Suppressor macrophage treated with lipopolysaccharide for 4 hours (primary cell): ENCODE measurements around the gene CD302.
"Not testable (repeated sequence)": the region's sequence is repeated elsewhere in the genome, so short reads cannot be mapped to it uniquely, and the experiment has no call there.

ENCODE experiments used
- DNase-seq: peaks from one replicate; pipeline ENCODE4 v3.0.0-alpha.2; 2020

The CD302 gene

DNA sequence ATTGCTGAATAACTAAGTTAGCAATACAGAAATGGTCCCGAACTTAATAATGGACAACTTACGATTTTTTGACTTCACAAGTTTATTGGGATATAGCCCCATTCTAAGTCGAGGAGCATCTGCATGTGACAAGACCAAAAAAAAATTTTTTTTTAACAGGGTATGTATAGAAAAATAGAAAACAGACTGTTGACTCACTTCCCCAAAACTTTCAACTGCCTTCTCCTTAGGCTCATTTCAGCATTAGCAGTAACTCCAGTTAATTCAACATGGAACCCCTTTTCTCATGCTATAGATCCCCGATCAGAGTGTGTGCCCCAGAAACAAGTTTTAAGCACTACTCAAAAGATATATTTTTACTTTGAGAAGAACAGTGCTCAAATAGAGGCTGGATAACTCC lies 5.4 kb downstream of the CD302 start:
- DNase-seq = peak; percentile 35

DNA sequence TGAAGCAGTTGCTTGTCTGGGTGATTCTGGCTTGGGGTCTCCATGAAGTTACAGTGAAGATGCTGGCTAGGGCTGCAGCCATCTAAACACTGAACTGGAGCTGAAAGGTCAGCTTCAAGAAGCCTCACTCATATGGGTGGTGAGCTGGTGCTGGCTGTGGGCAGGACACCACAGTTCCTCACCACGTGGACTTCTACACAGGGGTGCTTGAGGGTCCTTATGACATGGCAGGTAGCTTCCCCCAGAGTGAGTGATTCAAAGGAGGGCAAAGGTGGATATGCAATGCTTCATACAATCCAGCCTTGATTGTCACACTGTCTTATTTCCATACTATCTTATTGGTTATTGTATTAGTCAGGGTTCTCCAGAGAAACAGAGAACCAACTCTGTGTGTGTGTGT lies 6.0 kb downstream of the CD302 start:
- no peak for DNase-seq

DNA sequence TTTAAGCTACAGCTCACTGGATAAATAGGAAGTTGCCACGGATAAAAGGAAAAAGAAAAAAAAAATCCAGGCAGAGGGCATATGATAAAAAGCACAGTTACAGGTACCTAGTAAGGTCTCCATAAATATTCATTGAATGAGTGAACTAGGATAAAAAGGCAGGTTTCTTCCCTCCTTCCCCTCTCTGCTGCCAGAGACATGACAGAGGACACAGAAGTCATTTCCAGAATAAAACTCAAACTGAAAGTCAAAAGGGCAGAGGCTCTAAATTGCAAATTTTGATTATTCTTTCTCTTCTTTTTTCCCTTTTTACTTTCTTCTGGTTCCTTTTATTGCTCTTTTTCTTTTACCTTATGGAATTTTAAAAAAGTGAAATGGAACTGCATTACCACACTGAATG lies 7.7 kb downstream of the CD302 start:
- peak; percentile 38 for DNase-seq

DNA sequence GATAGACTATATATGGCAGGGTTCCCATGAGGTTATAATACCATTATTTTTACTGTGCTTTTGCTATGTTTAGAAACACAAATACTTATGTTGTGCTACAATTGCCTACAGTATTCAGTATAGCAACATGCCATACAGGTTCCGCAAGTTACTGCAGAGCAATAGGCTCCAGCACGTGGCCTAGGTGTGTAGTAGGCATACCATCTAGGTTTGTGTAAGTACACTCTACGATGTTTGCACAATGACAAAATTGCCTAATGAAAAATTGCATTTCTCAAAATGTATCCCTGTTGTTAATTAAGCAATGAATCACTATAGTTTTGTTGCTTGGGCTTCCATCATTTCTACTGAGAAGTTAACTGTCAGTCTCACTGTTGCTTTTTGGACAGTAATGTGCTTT lies 9.8 kb downstream of the CD302 start:
- DNase-seq = peak; percentile 12

DNA sequence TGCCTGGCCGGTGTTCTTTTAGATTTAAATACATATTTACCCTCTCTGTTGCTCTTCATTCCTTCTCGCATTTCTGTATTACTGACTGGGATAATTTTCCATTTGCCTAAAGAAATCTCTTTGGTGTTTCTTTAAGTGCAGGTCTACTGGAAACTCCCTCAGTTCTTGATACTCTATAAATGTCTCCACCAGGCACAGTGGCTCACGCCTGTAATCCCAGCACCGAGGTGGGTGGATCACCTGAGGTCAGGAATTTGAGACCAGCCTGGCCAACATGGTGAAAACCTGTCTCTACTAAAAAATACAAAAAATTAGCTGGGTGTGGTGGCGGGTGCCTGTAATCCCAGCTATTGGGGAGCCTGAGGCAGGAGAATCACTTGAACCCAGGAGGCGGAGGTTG lies 10.4 kb downstream of the CD302 start:
- not testable (repeated sequence) for DNase-seq

DNA sequence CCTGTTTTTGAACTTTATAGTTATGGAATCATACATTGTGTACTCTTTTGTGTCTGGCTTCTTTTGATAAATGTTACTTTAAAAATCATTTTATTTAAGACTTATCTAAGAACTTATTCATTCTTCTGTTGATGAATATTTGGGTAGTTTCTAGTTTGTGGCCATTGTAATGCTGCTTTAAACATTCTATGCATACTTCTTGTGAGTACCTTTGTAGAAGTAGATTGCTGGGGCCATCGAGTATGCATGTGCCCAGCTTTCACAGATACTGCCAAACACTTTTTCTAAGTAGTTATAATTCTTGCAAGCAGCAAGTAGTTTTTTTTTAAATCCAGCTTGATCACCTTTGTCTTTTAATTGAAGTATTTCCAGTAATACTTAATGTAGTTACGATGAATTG lies 11.1 kb downstream of the CD302 start:
- no peak for DNase-seq

DNA sequence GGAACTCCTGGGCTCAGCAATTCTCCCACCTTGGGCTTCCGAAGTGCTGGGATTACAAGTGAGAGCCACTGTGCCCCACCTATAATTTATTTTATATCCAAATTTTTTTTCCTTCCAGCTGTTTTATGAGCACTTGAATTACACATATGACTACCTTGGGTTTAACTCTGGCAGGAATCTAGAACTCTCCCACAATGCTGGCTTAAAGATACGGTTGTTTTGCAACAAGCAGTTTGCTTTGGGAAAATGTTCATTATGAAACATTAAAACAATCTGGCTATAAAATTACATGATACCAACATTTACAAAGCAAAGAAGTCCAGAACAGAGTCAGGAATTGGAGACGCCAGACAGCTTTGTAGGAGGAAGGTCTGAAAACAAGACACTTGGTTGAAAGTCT lies 12.8 kb downstream of the CD302 start:
- DNase-seq = no peak

DNA sequence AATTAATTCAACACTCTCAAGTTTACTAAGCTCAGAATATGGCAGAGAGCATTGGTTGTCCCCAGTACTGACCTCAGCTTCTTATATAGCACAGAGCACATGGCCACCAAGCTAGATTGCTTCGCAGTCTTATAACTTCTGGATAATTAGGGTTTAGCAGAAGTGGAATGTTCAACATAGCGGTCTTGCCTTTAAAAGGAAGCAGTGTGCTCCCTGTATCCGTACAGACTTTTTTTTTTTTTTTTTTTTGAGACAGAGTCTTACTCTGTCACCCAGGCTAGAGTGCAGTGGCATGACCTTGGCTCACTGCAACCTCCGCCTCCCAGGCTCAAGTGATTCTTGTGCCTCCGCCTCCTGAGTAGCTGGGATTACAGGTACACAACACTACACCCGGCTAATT lies 13.3 kb downstream of the CD302 start:
- DNase-seq = peak; percentile 14

DNA sequence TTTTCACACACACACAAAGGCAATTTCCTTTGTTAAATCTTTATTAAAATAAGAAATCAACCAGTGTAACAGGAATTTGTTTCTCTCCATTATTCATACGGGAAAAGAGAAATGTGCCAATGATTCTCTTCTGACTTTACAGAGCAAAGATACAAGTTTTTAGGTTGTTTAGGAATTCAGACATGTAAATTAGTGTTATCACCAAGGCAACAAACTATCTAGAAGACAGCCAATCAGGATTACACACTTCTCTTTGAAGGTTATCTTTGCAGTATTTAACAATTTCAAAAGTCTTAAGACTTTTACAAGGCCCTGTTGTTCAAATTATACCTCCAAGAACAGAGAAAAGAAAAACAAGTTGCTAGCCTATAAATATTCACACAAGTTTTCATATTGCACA lies 14.5 kb downstream of the CD302 start:
- DNase-seq = no peak

DNA sequence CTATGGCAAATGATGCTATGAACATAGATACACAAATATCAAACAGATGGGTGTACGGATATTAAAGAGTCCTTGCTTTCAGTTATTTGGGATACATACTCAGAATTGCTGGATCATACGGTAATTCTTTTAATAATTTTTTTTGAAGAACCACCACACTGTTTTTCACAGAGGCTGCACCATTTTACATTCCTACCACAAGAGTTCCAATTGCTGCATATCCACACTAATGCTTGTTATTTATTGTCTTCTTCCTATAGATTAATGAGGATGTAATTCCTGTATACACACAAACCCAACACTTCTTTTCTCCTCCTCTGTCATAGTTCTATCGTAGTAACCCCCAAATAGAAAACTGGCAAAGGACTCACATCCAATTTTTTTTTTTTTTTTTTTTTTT lies 21.7 kb downstream of the CD302 start:
- DNase-seq = no peak

DNA sequence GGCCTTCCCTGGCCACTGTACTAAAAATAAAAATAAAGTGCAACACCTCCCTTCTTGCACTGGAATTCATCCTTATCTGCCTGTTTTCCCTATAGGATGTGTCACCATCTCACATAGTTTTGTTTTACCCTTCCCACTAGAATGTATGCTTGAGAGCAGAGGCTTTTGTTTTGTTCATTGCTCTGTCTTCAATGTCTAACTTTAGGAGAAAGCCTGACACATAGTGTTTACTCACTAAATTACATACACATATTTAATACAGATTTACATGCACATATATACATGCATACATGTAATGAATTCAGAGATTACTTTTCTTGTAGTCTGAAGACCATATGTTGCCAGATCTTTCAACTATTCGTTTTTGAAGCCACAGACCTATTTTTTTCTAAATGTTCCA lies 23.0 kb downstream of the CD302 start:
- no peak for DNase-seq

DNA sequence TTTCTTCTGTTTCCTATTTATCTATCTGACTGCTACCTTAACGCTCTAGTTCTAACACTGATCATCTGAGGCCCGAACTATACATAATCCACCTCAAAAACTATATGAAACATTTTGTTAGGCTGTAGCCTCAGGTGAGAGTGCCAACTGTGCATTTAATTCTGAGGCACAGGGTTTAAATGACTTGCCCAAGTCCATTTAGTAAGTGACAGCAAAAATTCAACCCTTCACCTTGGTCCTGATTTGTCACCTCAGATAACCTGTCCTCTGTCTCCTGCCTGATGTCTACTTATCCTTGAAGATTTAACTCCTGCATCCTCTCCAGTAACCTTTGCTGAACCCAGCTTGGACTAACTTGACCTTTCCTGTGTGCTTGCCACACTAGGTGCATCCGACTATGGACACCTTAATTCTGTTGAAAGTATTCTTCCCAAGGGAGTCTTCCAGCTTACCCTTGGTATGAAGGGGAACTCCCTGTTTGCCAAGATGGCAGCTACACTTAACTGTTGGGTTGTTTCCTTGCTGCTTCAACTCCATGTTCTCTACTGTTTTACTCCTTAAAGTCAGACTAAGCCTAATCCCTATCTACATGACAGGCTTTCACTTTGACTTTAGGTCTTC lies 23.5 kb downstream of the CD302 start:
- no peak for DNase-seq

DNA sequence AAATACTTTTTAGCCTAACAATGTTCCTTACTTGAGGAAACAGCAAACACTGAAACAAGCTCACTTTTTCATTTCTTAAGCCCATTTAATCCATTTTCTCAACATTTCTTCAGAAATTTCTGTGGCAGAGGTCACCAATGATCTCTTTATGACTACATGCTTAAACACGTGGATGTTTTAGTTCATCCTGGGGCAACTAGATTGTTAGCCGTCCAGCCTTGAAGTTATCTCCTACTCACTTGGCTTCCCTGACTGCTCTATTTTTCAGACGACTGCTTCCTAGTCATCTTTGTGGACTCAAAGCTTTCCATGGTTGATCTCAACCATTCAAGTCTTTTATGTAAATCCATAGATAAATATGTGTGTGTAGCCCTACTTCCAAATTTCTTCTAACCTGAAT lies 24.1 kb downstream of the CD302 start:
- no peak for DNase-seq

DNA sequence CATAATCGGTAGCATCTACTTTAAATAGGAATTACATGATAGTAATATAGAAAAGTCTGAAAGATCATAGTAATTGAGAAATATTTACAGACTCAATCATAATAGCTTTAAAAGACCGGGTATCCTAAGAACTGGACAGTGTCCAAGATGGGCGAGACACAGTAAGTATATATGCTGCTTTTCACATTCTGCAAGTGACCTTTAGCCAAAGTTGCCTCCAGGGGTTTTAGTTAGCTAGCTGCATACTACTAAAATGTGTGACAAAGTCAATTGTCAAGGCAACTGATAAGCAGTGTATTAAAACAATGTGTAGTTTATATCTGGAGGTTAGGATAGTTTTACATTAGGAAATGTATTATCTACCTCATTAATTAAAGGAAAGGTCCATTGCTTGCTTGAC lies 24.6 kb downstream of the CD302 start:
- DNase-seq = no peak

DNA sequence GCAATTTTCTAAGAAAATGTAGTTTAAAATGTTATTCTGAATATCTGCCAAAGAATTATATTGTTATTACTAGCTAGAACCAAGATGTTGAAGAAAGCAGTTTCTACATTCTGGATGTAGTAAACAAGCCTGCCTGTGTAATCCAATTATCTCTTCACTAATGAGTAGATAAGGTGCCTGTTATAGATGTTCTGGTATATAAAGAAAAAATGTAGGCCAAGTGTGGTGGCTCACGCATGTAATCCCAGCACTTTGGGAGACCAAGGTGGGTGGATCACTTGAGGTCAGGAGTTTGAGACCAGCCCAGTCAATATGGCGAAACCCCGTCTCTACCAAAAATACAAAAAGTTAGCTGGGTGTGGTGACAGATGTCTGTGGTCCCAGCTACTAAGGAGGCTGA lies 28.9 kb downstream of the CD302 start:
- DNase-seq = no peak

DNA sequence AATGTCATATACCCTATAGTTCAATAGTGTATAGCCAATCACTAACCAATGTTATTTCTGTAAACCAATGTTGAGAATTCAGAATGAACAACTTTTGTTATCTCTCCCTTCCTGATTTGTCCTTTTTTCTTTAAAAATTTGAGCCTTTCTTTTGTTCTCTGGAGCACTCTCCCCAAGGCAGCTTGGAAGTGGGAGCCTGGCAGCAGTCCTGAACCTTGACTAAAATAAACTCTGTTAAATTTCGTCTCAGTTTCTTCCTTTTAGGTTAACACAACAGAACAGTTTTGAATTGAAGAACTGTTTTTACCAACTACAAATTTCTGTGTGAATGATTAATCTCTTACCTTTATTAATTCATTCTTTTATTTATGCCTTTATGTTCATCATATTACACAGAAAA lies 35.9 kb downstream of the CD302 start:
- no peak for DNase-seq

DNA sequence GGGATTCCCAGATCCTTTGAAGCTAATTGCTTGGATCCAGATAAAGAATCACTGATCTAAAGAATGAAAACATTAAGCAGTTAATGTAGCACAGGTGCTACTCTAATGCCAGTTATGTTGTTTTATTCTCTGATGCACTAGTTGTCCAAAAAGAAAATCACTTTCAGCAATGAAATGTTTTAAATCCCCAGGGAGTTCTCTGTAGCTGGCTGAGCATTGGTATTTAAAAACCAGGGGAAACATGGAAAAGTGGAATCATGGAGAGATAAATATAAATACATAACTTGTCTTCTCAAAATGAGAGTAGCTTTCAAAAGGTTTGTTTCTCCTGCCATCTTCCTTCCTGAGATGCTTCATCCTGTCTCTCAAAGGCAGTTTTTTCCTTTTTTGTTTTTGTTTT lies 37.7 kb downstream of the CD302 start:
- no peak for DNase-seq

DNA sequence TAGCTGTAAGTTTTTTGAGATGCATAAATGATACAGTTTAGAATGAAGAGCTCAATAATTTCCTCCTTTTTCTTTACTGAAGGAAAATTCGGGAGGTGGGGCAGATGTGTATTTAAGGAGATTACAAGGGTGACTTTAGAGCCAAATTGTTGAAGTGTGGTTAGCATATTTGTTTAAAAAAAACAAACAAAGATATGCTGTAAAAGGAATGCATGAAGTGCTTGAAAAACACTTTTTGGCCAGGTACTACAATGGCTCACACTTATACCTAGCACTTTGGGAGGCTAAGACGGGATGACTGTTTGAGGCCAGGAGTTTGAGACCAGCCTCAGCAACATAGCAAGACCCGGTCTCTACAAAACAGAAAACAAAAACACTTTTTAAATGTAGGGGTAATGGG lies 38.4 kb downstream of the CD302 start:
- DNase-seq = no peak

DNA sequence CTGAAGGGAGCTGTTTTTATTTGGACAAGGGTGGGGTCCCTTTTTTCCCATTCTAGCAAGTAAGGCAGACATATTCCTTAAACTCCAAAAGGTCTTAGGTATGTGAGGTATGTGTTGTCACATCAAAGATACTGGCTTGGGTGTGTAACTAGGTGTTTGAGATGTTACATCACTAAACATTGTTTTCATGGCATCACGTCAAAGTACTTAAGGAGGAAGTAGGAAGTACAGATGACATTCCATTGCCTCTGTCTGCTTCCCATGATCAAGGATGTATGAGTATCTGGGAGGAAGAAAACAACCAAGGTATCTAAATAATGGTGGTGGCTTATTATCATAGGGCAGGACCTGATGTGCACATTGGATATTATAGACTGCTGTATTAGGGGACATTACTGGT lies 39.3 kb downstream of the CD302 start:
- DNase-seq = no peak

DNA sequence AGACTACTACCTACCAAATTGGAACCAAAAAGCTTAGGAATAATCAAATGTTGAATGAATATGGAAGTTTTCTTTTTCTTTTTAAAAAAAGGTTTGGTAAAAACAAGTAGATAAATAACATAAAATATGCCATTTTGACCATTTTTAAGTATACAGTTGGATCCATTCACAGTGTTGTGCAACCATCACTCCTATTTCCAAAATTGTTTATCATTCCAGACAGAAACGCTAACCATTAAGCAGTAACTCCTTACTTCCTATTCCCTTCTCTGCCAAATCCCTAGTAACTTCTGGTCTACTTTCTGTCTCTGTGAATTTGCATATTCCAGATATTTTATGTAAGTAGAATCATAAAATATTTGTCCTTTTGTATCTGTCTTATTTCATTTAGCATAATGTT lies 39.8 kb downstream of the CD302 start:
- no peak for DNase-seq

DNA sequence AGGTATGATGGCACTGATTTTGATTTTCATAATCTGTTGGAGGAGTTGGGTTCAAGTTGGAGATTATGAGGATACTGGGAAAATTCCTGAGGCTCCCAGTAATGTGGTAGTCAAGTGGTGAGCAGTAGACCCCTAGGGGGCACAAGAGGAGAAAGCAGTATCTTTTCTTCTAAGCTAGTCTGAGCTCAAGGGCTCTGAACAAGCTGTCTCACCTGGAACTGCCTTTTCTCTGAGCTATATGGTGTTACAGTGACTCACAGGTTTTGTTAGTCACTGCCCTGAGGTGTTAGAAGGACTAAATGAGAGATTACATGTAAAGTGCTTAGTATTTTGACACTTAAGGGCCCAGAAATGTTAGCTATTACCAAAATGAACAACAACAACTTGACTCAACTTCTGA lies 42.2 kb downstream of the CD302 start:
- no peak for DNase-seq

DNA sequence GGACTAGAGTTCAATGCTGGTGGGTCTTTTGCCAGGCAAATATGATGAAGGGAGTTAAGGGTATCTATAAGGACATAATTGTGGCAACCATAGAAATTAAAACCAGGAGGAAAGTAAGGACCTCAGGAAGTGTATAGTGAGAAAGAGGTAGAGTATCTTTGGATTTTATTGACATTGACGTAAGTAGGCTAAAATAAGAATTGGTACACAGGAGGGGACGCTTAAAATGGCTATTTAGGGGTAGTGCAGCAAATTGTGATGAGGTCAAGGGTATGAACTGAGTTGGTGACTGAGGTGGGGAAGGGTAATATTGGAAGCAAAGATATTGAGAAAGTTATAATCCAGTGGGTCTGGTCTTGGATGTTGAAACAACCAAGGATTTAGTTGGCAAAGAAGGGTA lies 43.0 kb downstream of the CD302 start:
- DNase-seq = no peak

DNA sequence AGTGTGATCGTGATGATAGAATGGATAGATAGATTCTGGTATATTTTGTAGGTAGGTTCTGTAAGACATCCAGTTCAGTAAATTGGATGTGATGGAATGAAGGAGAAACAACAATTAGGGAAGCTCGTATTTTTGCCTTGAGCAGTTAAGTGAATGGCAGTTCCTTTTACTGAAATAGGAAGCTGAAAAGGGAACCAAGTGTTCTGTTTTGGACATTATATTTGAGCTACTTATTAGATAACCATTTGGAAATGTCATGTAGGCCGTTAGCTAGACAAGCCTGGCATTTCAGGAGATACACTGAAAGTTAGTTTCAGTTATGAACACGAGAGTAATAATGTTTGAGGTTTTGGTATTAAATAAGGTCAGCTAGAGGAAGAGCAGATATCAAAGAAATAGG lies 44.2 kb downstream of the CD302 start:
- DNase-seq = peak; percentile 76

DNA sequence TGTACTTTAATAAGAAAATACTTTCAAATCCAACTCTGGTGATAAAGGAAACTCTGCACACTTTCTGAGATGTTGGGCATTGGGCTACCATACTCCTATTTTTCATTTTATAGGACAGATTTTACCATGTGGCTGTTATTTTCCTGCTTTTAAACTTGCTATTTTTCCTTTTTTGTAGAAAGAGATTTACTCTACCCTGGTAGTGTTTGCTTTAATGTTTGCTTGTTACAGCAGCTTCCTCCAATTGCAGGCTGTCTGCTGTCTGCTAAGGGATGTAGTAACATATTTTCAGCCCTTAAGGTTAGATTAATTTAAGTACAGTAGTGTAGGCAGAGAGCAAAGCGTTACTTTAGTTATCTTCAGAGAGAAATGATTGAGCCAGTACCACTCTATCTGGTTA lies 47.1 kb downstream of the CD302 start:
- DNase-seq = no peak

DNA sequence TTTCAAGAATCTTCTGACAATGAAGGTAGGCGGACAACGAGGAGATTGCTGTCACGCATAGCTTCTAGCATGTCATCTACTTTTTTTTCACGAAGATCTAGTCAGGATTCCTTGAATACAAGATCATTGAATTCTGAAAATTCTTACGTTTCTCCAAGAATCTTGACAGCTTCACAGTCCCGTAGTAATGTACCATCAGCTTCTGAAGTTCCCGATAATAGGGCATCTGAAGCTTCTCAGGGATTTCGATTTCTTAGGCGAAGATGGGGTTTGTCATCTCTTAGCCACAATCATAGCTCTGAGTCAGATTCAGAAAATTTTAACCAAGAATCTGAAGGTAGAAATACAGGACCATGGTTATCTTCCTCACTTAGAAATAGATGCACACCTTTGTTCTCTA lies 49.9 kb downstream of the CD302 start:
- no peak for DNase-seq

DNA sequence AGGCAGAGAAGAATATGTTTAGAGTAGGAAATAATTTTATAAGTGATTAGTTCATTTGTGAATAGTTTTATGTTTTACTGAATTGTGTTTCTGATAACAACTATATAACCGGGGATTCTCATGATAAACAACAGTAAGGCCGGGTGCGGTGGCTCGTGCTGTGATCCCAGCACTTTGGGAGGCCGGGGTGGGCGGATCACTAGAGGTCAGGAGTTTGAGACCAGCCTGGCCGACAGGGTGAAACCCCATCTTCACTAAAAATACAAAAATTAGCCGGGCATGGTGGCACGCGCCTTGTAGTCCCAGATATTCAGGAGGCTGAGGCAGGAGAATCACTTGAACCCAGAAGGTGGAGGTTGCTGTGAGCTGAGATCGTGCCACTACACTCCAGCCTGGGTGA lies 52.8 kb downstream of the CD302 start:
- not testable (repeated sequence) for DNase-seq
